GM12873 (cell line): ENCODE measurements around the gene DPY30.

Source experiments
- CTCF ChIP-seq: IDR thresholded peaks from 2 replicates; pipeline ENCODE4 v1.5.1; 2012; ENCODE audit warnings: low read depth, mild to moderate bottlenecking, moderate library complexity, low read length, control low read depth; ENCODE audit not compliant: insufficient read depth; ENCODE audit errors: missing control alignments

Gene DPY30

DNA sequence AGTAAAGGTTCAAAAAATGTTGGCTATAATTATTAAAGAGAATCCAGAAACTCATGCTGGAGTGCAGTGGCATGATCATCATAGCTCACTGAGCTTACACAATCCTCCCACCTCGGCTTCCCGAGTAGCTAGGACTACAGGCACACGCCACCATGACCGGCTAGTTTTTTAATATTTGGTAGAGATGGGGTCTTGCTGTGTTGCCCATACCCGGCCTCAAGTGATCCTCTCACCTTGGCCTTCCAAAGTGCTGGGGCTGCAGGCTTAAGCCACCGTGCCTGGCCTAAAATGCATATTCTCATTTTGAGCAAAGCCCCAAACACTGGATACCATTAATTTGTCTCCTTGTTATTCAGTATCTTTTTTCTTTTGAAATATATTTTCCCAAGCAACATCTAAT is 61.2 kb downstream of the DPY30 start:
- TF ChIP-seq CTCF: no peak
